ENCODE results near the gene SRRM1.
"Not testable (repeated sequence)": the region's sequence is repeated elsewhere in the genome, so short reads cannot be mapped to it uniquely, and the experiment has no call there.

The SRRM1 gene

GRCh38 chr1:24722073-24723035 is 79.3 kb downstream of the SRRM1 start:
- DNase-seq: not testable (repeated sequence)
